Activated CD8-positive, alpha-beta T cell treated with anti-CD3 and anti-CD28 coated beads for 36 hours (primary cell): ENCODE data around the gene TRIOBP. TPM values are rescaled to one million over a fixed set of nuclear protein-coding genes. Genes with fewer than 3 reads are reported as not detected.

Experiments
- ATAC-seq: fragments of 200-7000 bp; cut with Tn5 transposase; one replicate; pipeline ENCODE4 v1.10.0; 2021; ENCODE audit warnings: mild to moderate bottlenecking, moderate library complexity
- CTCF ChIA-PET: fragments of 350-600 bp; sonication (Branson Sonifier 250); formaldehyde crosslinking; loops from one replicate; lab custom pipeline; 2021; ENCODE audit warnings: antibody characterized with exemption; lab: Charles Lee
- POLR2A ChIA-PET: fragments of 350-600 bp; sonication (Branson Sonifier 250); formaldehyde crosslinking; loops from one replicate; lab custom pipeline; 2021; ENCODE audit warnings: antibody characterized with exemption; lab: Charles Lee
- DNase-seq: peaks from one replicate; pipeline ENCODE4 v3.0.0-alpha.2; 2020
- H3K27ac Mint-ChIP-seq: one replicate; pipeline ENCODE4 v1.8.0; 2021; ENCODE audit warnings: mild to moderate bottlenecking, mixed read lengths
- H3K27me3 Mint-ChIP-seq: one replicate; pipeline ENCODE4 v1.8.0; 2021; ENCODE audit warnings: mixed read lengths
- H3K36me3 Mint-ChIP-seq: one replicate; pipeline ENCODE4 v1.8.0; 2021; ENCODE audit warnings: low read depth, mixed read lengths
- H3K4me1 Mint-ChIP-seq: one replicate; pipeline ENCODE4 v1.8.0; 2021; ENCODE audit warnings: low read depth, mixed read lengths
- H3K4me3 Mint-ChIP-seq: one replicate; pipeline ENCODE4 v1.8.0; 2021; ENCODE audit warnings: mild to moderate bottlenecking, moderate library complexity, mixed read lengths
- H3K9me3 Mint-ChIP-seq: one replicate; pipeline ENCODE4 v1.8.0; 2021; ENCODE audit warnings: mixed read lengths
- intact Hi-C: fragments of 100-400 bp; cut with micrococcal nuclease; formaldehyde crosslinking; loops from one replicate; pipeline ENCODE4 v1.10.0; 2022
- total RNA-seq, 2 experiments: library from RNA; stranded (reverse); gene quantifications; one replicate each; pipeline ENCODE4 v1.2.3, GENCODE V29; 2021
- TF ChIP-seq, protein P1 (sequence below): fragments of 200-600 bp; IDR thresholded peaks from one replicate; pipeline ENCODE4 v1.8.0; 2022; ENCODE audit warnings: antibody characterized with exemption, mild to moderate bottlenecking

TRIOBP gene
- total RNA-seq, 2 experiments from 2014 or later, result 17.8 to 20.7 TPM

DNA sequence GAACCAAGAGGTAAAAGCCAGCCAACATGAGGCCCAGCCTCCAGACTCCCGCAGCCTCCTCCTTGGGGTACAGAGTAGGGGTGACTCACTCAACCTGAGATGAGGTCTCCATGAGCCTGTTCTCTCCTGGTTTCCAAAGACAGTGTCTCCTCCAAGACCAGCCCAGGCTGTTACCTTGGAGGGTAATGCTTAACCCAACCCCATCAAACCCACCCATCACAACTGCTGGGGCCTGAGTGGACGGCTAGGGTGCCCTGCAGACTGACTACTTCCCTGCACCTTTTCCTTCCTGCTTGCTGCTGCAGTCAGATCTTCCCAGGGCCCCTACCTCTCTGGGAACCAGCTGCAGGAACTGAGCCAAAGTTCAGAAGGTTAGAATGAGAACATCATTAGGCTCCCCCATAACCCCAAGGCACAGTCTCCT lies 15.8 kb upstream of the TRIOBP start:
- H3K4me3 Mint-ChIP-seq, result no peak overlapping the region
- intact Hi-C loops, result no loop called here
- H3K9me3 Mint-ChIP-seq, result no peaks in the 10 kb centered on the region
- no peaks in the 10 kb centered on the region for H3K27me3 Mint-ChIP-seq
- peaks cover 4% of the 10 kb centered on the region for H3K36me3 Mint-ChIP-seq
- TF ChIP-seq, protein P1, sequence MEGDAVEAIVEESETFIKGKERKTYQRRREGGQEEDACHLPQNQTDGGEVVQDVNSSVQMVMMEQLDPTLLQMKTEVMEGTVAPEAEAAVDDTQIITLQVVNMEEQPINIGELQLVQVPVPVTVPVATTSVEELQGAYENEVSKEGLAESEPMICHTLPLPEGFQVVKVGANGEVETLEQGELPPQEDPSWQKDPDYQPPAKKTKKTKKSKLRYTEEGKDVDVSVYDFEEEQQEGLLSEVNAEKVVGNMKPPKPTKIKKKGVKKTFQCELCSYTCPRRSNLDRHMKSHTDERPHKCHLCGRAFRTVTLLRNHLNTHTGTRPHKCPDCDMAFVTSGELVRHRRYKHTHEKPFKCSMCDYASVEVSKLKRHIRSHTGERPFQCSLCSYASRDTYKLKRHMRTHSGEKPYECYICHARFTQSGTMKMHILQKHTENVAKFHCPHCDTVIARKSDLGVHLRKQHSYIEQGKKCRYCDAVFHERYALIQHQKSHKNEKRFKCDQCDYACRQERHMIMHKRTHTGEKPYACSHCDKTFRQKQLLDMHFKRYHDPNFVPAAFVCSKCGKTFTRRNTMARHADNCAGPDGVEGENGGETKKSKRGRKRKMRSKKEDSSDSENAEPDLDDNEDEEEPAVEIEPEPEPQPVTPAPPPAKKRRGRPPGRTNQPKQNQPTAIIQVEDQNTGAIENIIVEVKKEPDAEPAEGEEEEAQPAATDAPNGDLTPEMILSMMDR, result no peak
- H3K4me1 Mint-ChIP-seq, result peaks cover 33% of the 10 kb centered on the region
- ChIA-PET CTCF (interaction anchor here (0.6 to 68.1 kb wide), 11 partner anchors 9 to 253 kb away, joined by 3 to 1770 read pairs (median 4); partner anchors contain the start of genes GGA1, PDXP, SH3BP1 and TRIOBP), POLR2A (interaction anchor here (0.8 to 1.9 kb wide), 7 partner anchors 10 to 71 kb away, joined by 3 to 7 read pairs (median 4); no protein-coding TSS in a partner anchor)
- no peak for ATAC-seq
- no peak overlapping the region for H3K27ac Mint-ChIP-seq
- no peak for DNase-seq

DNA sequence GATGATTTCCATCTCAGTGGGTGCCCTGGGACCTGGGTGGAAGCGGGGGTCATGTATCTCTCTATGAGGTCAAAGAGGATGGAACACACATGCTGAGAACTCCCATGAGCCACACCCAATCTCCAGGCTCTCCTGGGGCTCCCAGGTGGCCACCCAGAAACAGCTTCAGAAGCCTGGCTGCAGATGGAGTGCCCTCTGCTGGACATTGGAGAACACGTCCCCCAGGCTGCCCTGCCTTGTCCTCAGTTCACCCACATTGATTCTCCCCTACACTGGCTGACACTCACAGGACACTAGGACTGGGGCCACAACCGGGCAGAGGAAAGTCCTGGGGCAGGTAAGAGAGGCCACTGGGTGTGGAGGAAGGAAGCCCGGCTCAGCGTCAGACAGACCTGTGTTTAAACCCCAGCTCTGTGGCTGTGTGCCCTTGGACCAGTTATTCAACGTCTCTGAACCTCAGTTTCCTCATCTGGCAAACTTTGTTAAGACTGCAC lies 15.2 kb upstream of the TRIOBP start:
- DNase-seq (peak; percentile 87), ATAC-seq (peak; percentile 27)
- H3K27ac Mint-ChIP-seq, result no peak overlapping the region
- H3K4me1 Mint-ChIP-seq, result peaks cover 31% of the 10 kb centered on the region
- no peak overlapping the region for H3K4me3 Mint-ChIP-seq
- H3K9me3 Mint-ChIP-seq, result no peaks in the 10 kb centered on the region
- peaks cover 6% of the 10 kb centered on the region for H3K36me3 Mint-ChIP-seq
- intact Hi-C loops, result no loop called here
- H3K27me3 Mint-ChIP-seq, result no peaks in the 10 kb centered on the region
- ChIA-PET POLR2A (interaction anchor here (1.0 to 1.9 kb wide), 6 partner anchors 11 to 72 kb away, joined by 3 to 7 read pairs (median 4); no protein-coding TSS in a partner anchor), CTCF (interaction anchor here (0.6 to 68.1 kb wide), 11 partner anchors 10 to 253 kb away, joined by 3 to 1770 read pairs (median 4); partner anchors contain the start of genes GGA1, PDXP, SH3BP1 and TRIOBP)
- TF ChIP-seq, protein P1, result peak; percentile 82

DNA sequence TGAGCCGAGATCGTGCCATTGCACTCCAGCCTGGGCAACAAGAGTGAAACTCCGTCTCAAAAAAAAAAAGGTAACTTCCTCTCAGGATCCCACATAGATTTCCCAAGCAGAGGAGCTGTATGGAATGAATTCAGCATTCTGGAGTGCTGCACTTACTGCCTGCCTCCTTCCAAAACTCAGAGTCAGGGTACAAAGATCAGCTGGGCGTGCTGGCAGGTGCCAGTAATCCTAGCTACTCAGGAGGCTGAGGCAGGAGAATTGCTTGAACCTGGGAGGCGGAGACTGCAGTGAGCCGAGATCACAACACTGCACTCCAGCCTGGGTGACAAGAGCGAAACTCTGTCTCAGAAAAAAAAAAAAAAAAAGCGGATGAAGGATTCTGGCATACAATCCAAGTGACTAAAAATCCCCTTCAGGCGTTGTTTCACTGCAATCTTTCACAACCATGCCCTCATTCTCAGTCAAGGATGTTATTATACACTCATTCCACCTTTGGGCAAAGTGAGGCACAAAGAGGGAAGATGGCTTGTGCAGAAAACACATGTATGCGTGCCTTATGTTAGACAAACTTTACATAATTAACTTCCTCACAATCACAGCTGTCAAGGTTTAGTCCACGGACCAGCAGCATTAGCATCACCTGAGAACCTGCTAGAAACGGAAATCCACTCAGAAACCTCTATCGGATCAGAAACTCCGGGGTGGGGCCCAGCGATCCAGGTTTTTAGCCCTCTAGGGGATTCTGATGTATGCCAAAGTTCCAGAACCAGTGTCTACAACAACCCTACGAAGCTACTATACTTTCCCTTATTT lies 11.8 kb upstream of the TRIOBP start:
- H3K27me3 Mint-ChIP-seq, result no peaks in the 10 kb centered on the region
- H3K4me1 Mint-ChIP-seq, result peaks cover 33% of the 10 kb centered on the region
- H3K27ac Mint-ChIP-seq, result peak overlapping the region; percentile 96
- POLR2A ChIA-PET, result interaction anchor here (2.2 to 4.5 kb wide), 2 partner anchors 11 kb away, joined by 11 to 21 read pairs; partner anchors contain the start of gene LGALS1
- TF ChIP-seq, protein P1, result no peak
- H3K36me3 Mint-ChIP-seq, result peaks cover 24% of the 10 kb centered on the region
- H3K9me3 Mint-ChIP-seq, result no peaks in the 10 kb centered on the region
- H3K4me3 Mint-ChIP-seq, result no peak overlapping the region
- intact Hi-C loops, result no loop called here
- CTCF ChIA-PET, result interaction anchor here (1.5 to 68.1 kb wide), 4 partner anchors 11 to 60 kb away, joined by 3 to 1770 read pairs (median 9); partner anchors contain the start of genes GGA1 and SH3BP1
- no peak for DNase-seq
- no peak for ATAC-seq

DNA sequence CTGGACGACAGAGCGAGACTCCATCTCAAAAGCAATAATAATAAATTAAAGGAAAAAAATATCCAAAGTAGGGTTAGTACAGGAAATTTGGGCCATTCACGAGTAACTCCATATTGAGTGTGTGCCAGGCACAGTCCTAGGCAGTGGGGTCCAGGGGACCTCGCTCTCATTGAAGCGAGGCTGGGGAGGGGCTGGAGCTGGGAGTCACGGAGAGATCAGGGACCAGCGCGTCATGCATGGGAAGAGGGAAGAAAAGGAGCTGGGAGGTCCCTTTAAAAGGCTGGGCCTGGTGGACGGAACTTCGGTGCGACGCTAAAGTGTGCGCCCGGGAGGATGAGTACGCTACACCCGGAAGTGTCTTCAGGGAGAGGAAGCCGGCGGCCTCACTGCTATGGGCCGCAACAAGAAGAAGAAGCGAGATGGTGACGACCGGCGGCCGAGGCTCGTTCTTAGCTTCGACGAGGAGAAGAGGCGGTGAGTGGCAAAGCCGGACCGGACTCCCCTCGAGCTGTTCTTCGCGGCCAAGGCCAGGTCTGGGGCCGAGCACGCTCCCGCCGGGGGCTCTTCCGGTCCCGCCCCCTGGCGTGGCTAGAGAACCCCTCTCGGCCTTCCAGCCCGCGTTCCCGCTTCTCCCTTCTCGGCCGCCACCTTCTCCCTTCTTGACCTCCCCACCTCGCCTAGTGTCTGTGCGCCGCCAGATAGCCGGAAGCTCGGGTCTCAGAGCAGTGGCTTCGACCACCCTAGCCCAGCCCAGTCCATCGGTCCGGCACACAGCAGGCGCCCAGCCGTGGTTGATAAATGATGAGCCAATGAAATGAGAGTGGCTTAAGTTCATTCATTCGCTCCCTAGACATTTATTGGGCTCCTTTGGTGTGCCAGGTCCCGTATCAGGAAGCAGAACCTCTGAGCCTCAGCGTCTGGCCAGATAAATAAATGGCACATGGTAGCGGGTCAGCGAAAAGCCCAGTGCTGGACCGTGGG lies 10.6 kb upstream of the TRIOBP start, which contains the start of gene NOL12:
Gene NOL12 (plus strand): TSS at position 342 of the 981 bp plus-strand sequence. CDS start 50 bp downstream, at position 392.
- intact Hi-C loops, result no loop called here
- Mint-ChIP-seq H3K9me3 (no peaks in the 10 kb centered on the region), H3K27me3 (no peaks in the 10 kb centered on the region), H3K4me3 (peak within 1 kb of the TSS; percentile 99), H3K4me1 (peaks cover 26% of the 10 kb centered on the region), H3K27ac (peak within 1 kb of the TSS; percentile 96), H3K36me3 (peaks cover 33% of the 10 kb centered on the region)
- peak; percentile 88 for ATAC-seq
- POLR2A ChIA-PET, result interaction anchor here (0.7 to 4.5 kb wide), 17 partner anchors 9 to 80 kb away, joined by 3 to 21 read pairs (median 4); partner anchors contain the start of genes GGA1, LGALS1, PDXP and TRIOBP
- TF ChIP-seq, protein P1, result no peak
- CTCF ChIA-PET, result interaction anchor here (0.9 to 68.1 kb wide), 5 partner anchors 9 to 61 kb away, joined by 3 to 1770 read pairs (median 6); partner anchors contain the start of genes GGA1, PDXP and SH3BP1
- DNase-seq, result peak; percentile 79
